Measurements from ENCODE around the gene SAG.

- no peak for TF ChIP-seq EP300 (IDR thresholded peaks at IDR 0.05)
- no peak for TF ChIP-seq CTCF (IDR thresholded peaks at IDR 0.05)
- no peak for TF ChIP-seq POLR2A (IDR thresholded peaks at IDR 0.05)
These were observed 71.4 kb downstream of the SAG start for GRCh38 chr2:233379034-233379433.

All from gastroesophageal sphincter (tissue), 3 donors.